Parathyroid adenoma (tissue), 2 donors: ENCODE results near the gene AMIGO3.

Experiments used
- H2AFZ ChIP-seq: fragments of 300-600 bp; sonication (generic); one replicate; pipeline ENCODE4 v1.7.0; 2017; ENCODE audit warnings: antibody characterized with exemption, mild to moderate bottlenecking
- H3K27ac ChIP-seq: fragments of 300-600 bp; sonication (generic); one replicate; pipeline ENCODE4 v1.7.0; 2017
- H3K27me3 ChIP-seq: fragments of 300-600 bp; sonication (generic); one replicate; pipeline ENCODE4 v1.7.0; 2017; ENCODE audit warnings: low read length; ENCODE audit not compliant: control insufficient read depth, insufficient read depth
- H3K36me3 ChIP-seq: fragments of 300-600 bp; sonication (generic); one replicate; pipeline ENCODE4 v1.7.0; 2017; ENCODE audit warnings: low read length; ENCODE audit not compliant: control insufficient read depth, insufficient read depth
- H3K4me1 ChIP-seq: fragments of 300-600 bp; sonication (generic); one replicate; pipeline ENCODE4 v1.7.0; 2017; ENCODE audit warnings: control low read depth
- H3K4me2 ChIP-seq: fragments of 300-600 bp; sonication (generic); one replicate; pipeline ENCODE4 v1.7.0; 2017; ENCODE audit warnings: low read length
- H3K4me3 ChIP-seq: fragments of 300-600 bp; sonication (generic); one replicate; pipeline ENCODE4 v1.7.0; 2017; ENCODE audit warnings: low read depth, low read length
- H3K79me2 ChIP-seq: fragments of 300-600 bp; sonication (generic); one replicate; pipeline ENCODE4 v1.7.0; 2017; ENCODE audit warnings: control low read depth
- H3K9ac ChIP-seq: fragments of 300-600 bp; sonication (generic); one replicate; pipeline ENCODE4 v1.7.0; 2017; ENCODE audit warnings: mild to moderate bottlenecking
- H3K9me3 ChIP-seq: fragments of 300-600 bp; sonication (generic); one replicate; pipeline ENCODE4 v1.7.0; 2017; ENCODE audit warnings: low read length; ENCODE audit not compliant: control insufficient read depth
- TF ChIP-seq, protein P1 (sequence below): fragments of 300-600 bp; sonication (generic); IDR thresholded peaks from one replicate; pipeline ENCODE4 v1.7.0; 2017; ENCODE audit warnings: antibody characterized with exemption, mild to moderate bottlenecking
- donor health status: primary hyperparathyroidism.

AMIGO3 gene

DNA sequence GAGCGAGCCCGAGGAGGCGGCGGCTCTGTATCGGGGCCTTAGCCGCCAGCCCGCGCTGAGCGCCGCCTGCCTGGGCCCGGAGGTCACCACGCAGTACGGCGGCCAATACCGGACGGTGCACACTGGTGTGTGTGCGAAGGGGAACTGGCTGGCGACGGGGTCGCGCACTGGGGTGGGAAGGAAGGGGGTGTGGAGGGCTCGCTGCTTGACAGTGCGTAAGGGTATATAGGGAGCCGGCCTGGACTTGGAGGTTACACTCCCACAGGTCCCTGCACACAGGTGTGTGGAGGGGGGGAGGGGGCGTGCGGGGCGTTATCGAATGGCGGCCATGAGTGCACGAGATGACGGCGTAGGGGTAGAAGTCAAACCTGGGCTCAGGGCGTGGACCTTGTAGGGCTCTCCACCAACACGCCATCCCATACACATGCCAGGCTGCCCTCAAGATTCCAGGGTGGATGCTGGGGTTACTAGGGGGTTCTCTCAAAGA, 44.9 kb downstream of the AMIGO3 start:
- Histone ChIP-seq H3K79me2 (no peaks in the 10 kb centered on the region), H3K9me3 (no peaks in the 10 kb centered on the region), H3K4me3 (peak overlapping the region; percentile 79), H3K9ac (peak overlapping the region; percentile 42), H3K4me2 (peak overlapping the region; percentile 64), H3K36me3 (no peaks in the 10 kb centered on the region), H3K4me1 (peaks cover 17% of the 10 kb centered on the region), H3K27me3 (no peaks in the 10 kb centered on the region), H2AFZ (peak overlapping the region; percentile 89), H3K27ac (peak overlapping the region; percentile 93)
- TF ChIP-seq, protein P1, sequence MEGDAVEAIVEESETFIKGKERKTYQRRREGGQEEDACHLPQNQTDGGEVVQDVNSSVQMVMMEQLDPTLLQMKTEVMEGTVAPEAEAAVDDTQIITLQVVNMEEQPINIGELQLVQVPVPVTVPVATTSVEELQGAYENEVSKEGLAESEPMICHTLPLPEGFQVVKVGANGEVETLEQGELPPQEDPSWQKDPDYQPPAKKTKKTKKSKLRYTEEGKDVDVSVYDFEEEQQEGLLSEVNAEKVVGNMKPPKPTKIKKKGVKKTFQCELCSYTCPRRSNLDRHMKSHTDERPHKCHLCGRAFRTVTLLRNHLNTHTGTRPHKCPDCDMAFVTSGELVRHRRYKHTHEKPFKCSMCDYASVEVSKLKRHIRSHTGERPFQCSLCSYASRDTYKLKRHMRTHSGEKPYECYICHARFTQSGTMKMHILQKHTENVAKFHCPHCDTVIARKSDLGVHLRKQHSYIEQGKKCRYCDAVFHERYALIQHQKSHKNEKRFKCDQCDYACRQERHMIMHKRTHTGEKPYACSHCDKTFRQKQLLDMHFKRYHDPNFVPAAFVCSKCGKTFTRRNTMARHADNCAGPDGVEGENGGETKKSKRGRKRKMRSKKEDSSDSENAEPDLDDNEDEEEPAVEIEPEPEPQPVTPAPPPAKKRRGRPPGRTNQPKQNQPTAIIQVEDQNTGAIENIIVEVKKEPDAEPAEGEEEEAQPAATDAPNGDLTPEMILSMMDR: no peak

GRCh38 chr3:49673715-49674496, 45.6 kb downstream of the AMIGO3 start, which contains the start of gene APEH:
APEH (plus strand) TSS chr3:49674351; CDS start chr3:49674402, 51 bp downstream.
- no peaks in the 10 kb centered on the region for H3K9me3 ChIP-seq
- peak within 1 kb of the TSS; percentile 64 for H3K4me2 ChIP-seq
- TF ChIP-seq, protein P1: no peak

DNA sequence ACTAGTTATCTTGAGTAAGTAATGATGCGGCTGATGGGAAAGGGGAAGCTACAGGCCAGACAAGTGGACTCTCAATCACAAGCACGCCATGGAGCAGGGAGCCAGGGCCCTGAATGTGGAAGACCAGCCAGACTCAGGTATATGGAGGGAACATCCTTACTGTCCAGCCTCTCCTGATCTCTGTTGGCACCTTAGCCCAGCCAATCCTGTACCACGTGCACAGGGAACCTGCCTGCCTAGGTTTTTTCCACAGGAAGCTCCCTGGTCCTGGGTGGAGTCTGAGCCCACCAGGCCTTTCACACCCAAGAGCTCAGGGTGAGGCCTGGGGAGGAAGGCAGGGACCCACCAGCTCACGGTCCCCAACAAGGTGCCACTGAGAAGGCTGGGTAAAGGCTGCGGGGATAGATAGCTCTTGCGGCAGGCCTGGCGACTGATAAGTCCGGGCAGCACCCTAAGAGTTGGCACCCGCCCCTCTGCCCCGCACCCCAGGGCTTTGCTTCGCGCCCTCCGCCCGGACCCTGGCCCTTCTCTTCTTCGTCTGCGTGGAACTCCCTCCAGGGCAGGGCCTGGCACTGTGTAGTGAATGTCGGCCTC, 46.3 kb downstream of the AMIGO3 start:
- peak overlapping the region; percentile 64 for H3K4me2 ChIP-seq
- no peaks in the 10 kb centered on the region for H3K36me3 ChIP-seq
- peaks cover 17% of the 10 kb centered on the region for H3K4me1 ChIP-seq
- H3K79me2 ChIP-seq: no peaks in the 10 kb centered on the region
- H2AFZ ChIP-seq: peak overlapping the region; percentile 89
- no peak overlapping the region for H3K9ac ChIP-seq
- TF ChIP-seq, protein P1: no peak
- peak overlapping the region; percentile 79 for H3K4me3 ChIP-seq
- H3K27me3 ChIP-seq: no peaks in the 10 kb centered on the region
- H3K27ac ChIP-seq: peak overlapping the region; percentile 93
- H3K9me3 ChIP-seq: no peaks in the 10 kb centered on the region

More at GRCh38 chr3:49673715-49674496, 45.6 kb downstream of the AMIGO3 start, which contains the start of gene APEH:
- Histone ChIP-seq H3K4me3 (peak within 1 kb of the TSS; percentile 79), H2AFZ (peak within 1 kb of the TSS; percentile 89), H3K79me2 (no peaks in the 10 kb centered on the region), H3K9ac (peak within 1 kb of the TSS; percentile 42), H3K27me3 (no peaks in the 10 kb centered on the region), H3K27ac (peak within 1 kb of the TSS; percentile 93), H3K36me3 (no peaks in the 10 kb centered on the region), H3K4me1 (peaks cover 17% of the 10 kb centered on the region)

GRCh38 chr3:49671291-49672288, 47.9 kb downstream of the AMIGO3 start:
- Histone ChIP-seq H3K27ac (peak overlapping the region; percentile 46), H3K4me2 (no peak overlapping the region), H3K9ac (no peak overlapping the region)

More at GRCh38 chr3:49671291-49672288, 47.9 kb downstream of the AMIGO3 start:
- no peaks in the 10 kb centered on the region for H3K79me2 ChIP-seq
- no peaks in the 10 kb centered on the region for H3K36me3 ChIP-seq
- H3K4me1 ChIP-seq: peaks cover 17% of the 10 kb centered on the region
- TF ChIP-seq, protein P1: peak; percentile 85
- no peaks in the 10 kb centered on the region for H3K27me3 ChIP-seq
- H3K4me3 ChIP-seq: no peak overlapping the region
- H3K9me3 ChIP-seq: no peaks in the 10 kb centered on the region
- H2AFZ ChIP-seq: no peak overlapping the region
